HG02623 (cell line): ENCODE measurements around the gene POLA2.
"Not testable (repeated sequence)": the region's sequence is repeated elsewhere in the genome, so short reads cannot be mapped to it uniquely, and the experiment has no call there.

Experiments used
- ATAC-seq: cut with Tn5 transposase; IDR thresholded peaks from one replicate; pipeline ENCODE4 v1.9.1; 2021; ENCODE audit warnings: moderate library complexity; ENCODE audit not compliant: unreplicated experiment

POLA2 gene

DNA sequence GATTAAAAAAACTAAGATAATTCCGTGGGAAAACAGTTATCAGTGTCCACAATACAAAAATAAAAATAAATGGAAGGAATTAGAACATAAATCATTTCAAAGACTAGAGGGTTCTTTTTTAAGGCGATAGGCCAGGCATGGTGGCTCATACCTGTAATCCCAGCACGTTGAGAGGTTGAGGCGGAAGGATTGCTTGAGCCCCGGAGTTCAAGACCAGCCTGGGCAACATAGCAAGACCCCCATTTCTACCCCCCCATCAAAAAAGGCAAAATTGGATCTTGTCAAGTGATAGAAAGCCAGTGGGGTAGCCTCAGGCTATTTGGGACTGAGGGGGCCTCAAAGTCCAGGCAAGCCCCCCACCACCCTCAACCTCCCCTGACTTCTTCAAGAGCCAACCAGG is 20.6 kb upstream of the POLA2 start:
- ATAC-seq = no peak

DNA sequence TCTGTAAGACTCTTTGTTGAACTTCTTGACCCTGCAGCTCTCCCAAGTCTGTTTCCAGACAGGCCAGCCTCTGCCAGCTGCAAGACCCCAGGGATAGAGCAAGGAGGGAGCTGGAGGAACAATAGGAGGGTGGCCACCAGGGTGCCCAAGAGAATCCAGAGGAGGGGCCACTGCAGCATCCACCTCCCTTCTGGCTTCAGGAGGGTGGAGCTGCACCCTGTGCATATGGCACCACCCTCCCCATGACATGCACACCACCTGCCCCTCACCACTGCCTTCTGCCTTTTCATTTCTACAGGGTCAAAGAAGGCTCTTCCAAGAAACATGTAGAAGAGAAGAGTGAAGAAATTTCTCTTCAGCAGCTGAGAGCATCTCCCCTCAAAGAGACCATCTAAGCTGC is 20.1 kb upstream of the POLA2 start:
- no peak for ATAC-seq

DNA sequence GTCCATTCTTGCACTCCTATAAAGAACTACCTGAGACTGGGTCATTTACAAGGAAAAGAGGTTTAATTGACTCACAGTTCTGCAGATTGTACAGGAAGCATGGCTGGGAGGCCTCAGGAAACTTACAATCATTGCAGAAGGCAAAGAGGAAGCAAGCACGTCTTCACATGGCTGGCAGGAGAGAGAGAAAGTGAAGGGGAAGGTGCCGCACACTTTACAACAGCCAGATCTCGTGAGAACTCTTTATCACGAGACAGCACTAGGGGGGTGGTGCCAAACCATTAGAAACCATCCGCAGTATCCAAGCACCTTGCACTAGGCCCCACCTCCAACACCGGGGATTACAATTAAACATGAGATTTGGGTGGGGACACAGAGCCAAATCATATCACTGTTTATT is 19.4 kb upstream of the POLA2 start:
- ATAC-seq = no peak

DNA sequence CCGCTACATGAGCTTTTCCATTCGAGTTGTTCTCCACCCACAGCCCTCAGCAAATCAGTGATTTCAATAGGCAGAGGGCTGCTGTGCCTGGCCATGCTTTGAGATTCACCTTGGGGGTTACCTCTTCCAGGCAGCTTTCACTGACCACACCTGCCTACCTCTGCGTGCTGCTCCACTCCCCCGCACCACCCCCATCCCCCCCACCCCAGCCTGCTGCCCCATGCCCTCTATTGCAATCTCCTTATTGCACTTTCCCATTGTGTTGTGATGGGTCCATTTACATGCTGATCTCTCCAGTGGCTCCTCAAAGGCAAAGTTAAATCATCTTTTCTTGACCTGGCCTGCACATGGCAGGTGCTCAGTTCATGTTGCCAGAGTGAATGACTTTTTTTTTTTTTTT is 18.0 kb upstream of the POLA2 start:
- ATAC-seq = no peak

DNA sequence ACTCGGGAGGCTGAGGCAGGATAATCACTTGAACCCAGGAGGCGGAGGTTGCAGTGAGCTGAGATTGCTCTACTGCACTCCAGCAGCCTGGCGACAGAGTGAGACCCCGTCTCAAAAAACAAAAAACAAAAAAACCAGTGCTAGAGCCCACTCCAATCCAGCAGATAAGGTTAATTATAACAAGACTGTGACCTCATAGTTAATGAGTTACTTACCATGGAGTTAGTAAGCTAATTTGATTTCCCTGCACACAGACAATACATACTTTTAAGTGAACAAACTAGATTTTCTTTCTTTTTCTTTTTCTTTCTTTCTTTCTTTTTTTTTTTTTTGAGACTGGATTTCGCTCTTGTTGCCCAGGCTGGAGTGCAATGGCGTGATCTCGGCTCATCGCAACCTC is 16.7 kb upstream of the POLA2 start:
- ATAC-seq = not testable (repeated sequence)

DNA sequence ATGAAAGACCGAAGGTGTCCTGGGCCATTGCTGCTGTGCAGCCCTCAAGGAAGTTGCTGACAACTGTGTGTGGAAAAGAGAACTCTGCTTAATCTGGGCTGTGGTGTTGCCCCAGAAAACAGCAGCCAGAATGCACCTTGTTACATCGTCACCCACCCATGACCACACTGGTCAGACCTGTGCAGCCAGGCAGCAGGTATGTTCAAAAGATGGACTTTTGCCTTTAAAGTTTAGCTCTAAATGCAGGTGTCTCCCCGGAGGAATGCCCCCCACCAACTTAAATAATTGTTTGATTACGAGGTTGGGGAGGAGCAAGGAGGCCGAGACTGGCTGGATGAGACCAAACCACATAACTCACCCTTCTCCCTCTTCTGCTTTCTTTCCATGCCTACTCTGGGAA is 15.3 kb upstream of the POLA2 start:
- ATAC-seq = no peak

DNA sequence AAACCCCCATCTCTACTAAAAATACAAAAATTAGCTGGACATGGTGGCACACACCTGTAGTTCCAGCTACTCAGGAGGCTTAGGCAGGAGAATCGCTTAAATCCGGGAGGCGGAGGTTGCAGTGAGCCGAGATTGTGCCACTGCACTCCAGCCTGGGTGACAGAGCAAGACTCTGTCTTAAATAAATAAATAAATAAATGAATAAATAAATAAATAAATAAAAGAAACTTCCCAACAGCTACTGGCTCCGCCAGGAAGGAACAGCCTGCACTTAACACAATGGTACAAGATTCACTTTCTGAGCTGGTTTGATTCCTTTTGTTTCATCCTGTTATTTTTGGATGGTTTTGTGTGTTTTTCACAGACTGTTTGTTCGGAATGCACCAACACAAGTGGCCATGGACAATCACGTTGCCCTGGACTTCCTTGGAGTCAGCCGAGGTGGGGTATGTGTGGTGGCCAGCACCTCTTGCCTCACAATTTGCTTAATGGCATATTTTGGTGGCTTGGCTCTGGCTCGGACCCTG is 13.5 kb upstream of the POLA2 start:
- not testable (repeated sequence) for ATAC-seq

DNA sequence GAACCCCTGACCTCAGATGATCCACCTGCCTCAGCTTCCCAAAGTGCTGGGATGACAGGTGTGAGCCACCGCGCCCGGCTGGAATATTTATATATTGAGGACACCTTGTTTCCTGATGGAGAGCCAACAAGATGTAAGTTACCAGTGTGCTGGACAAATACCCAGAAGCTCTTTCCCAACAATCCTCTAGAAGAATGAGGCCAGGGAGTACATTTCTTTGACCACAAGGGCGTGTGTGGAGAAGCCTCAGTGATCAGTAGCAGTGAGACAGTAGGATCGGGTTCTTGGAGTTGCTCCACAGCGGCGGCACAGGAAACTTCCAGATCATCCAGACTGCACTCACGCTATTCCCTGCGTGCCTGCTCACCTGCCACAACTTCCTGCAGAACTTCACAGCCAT is 10.3 kb upstream of the POLA2 start:
- no peak for ATAC-seq

DNA sequence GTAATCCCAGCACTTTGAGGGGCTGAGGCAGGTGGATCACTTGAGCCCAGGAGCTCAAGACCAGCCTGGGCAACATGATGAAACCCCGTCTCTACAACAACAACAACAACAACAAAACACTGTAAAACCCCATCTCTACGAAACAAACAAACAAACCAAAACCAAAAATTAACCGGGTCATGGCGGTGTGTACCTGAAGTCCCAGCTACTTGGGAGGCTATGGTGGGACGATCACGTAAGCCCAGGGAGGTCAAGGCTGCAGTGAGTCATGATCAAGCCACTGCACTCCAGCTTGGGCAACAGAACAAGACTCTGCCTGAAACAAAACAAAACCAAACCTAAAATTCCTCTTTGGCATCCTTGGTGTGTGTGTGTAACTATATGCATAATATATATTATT is 7.0 kb upstream of the POLA2 start:
- no peak for ATAC-seq

DNA sequence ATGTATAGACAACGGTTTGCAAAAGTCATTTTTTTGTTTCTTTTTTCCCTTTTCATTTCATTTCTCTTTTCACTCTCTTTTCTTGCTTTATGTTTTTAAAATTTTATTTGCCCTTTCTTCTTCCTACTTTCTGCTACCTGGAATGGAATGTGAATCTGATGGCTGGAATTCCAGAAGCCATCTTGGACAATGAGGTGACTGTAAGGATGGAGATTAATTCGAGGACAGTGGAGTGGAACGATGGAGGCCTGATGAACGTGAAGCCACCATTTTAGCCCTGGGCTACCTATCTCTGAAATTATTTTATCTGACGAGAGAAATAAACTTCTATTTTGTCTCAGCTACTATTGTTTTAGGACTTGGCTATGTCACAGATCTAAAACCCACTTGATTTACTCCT is 2.8 kb upstream of the POLA2 start:
- no peak for ATAC-seq

DNA sequence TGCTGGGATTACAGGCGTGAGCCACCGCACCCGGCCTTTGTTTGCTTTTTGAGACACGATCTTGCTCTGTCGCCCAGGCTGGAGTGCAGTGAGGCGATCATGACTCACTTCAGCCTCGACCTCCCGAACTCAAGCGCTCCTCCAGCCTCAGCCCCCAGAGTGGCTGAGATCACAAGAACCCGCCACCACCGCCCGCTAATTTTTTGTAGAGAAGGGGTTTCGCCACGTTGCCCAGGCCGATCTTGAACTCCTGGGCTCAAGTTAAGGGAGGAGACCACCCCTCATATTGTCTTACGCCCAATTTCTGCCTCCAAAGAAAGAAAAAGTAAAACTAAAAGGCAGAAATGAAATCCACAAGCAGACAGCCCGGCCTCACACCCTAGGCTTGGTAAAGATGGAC is 1.5 kb upstream of the POLA2 start:
- ATAC-seq = no peak

DNA sequence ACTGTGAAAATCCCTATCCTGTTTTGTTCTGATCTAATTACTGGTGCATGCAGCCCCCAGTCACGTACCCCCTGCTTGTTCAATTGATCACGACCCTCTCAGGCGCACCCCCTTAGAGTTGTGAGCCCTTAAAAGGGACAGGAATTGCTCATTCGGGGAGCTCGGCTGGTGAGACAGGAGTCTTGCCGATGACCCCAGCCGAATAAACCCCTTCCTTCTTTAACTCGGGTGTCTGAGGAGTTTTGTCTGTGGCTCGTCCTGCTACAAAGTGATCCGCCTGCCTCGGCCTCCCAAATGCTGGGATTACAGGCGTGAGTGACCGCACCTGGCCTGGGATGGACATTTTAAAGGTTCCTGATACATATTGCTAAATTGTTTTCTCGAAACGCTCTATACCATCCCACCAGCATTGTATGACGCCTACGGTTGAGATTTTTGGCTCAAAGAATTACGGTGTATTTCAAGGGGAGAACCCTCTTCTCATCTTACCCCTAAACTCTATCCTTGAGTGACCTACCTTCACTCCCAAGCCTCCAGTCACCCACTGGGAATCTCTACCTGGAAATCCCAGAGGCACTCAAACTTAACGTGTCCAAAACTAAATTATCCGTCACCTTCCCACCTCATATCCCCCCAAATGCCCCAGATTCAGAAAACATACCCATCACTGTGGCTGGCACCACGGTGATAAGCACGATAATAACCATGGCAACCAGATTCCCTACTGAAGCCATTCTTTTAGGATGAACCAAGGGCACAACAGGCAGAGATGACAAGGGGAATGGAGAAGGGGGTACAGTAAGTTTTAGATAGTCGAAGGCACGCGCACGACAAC is 789 bp upstream of the POLA2 start:
- ATAC-seq = no peak

DNA sequence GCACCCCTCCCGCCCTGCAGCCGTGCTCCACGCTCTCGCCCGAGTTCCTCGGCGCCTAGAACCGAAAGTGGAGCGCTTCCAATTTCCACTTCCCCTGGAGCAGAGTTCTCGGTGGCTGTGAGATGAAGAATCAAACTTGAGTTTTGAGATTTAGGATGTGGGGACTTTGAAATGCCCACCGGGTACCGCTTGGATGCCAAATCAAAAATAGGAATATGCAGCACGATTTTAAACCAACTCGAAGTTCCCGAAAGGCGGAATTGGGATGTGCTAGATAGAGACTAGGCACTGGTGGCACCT is 569 bp downstream of the POLA2 start:
- no peak for ATAC-seq

DNA sequence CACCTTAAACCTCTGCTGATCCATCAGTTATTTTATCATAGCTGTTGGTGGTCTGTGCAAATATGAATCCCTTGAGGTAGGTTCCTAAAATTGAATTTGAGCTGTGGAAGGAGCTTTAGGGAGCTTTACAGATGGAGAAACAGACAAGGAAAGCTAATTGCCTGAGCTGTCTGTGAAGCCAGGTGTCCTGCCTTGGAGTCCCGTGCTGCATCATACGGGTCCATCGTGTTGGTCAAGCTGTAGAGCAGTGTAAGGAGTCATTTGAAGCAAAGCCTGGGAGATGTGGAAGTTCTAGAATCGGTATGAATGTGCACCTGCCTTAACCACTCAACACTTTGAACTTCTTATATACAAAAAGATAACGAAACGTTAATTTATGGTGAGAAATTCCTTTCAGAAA is 1.0 kb downstream of the POLA2 start:
- no peak for ATAC-seq

DNA sequence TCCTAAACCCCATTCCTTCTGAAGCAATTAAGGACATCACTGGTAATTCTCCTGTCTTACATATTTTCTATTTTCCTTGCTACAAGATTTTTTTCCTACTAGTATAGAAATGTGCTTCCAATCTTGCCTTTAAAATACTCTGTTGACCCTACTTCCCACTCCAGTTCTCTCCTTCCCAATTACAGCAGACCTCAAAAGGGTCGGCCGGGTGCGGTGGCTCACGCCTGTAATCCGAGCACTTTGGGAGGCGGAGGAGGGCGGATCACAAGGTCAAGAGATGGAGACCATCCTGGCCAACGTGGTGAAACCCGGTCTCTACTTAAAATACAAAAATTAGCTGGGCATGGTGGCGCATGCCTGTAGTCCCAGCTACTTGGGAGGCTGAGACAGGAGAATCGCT is 3.0 kb downstream of the POLA2 start:
- ATAC-seq = not testable (repeated sequence)

DNA sequence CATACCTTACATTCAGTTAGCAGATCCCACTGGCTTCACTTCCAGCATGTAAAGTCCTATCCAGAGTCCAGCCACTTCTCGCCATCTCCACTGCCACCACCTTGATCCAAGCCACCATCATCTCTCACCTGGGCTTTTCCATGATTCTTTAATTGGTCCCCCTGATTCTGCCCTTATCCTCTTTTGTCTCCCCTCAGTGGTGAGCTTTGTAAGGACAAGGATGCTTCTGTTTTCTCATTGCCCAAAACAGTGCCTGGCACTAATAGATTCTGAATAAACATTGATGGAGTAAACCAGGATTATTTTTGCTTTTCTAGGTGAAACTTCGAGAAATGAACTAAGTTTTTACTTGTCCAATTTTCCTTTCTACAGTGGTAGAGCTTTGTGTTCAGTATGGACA is 4.4 kb downstream of the POLA2 start:
- no peak for ATAC-seq

DNA sequence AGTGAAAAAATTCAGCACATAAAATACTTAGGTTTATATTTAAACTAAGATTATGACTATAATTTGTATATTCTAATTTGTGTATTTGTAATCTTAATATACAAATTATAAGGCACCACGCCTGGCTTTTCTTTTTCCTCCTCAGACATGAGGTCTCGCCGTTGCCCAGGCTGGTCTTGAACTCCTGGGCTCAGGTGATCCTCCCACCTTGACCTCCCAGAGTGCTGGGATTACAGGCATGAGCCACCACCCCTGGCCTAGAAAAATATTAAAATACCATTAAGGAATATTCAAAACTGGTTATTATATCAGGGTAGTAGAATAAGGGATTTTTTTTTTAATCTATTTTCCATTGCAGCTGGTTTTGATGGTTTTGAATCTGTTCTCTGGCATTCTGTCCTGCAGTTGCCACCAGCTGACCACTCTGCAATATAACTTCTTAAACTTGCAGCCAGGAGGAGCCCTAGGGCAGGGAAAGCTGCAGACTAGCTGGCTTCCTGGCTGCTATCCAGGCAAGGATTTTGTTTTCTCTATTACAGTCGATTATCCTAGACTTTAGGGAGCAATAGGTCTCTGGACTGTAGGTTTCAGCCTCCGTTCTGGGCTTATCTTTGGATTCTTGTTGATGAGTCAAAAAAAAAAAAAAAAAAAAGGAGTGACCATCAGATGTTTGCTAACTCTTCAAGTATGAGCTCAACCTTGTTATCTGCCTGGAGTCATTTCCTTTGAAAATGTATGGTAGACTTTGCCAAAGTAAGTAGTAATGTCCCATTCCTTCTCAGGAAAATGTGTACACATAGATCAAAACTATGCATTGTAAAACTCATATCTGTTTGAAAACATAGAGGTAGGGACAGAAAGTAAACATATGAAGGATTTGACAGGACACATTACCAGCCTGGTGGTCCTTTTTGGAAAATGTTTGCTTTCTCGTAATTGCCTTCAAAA is 13.2 kb downstream of the POLA2 start:
- no peak for ATAC-seq

DNA sequence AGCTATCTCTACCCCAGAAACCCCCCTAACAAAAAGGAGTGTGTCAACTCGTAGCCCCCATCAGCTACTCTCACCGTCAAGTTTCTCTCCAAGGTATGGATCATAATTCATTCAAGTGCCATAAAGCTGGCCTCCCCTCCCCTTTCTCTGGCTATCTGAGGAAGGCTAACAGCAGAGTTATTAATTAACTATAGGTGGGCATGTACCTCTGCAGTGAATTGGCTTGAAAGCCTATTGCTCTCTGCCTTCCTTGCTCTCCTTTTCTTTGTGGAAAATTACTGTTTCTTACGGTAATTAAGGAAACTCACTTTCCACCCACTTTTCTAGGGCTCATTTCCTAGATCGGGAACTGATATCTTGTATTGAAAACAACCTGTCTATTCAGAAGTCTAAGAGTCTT is 14.1 kb downstream of the POLA2 start:
- ATAC-seq = no peak

DNA sequence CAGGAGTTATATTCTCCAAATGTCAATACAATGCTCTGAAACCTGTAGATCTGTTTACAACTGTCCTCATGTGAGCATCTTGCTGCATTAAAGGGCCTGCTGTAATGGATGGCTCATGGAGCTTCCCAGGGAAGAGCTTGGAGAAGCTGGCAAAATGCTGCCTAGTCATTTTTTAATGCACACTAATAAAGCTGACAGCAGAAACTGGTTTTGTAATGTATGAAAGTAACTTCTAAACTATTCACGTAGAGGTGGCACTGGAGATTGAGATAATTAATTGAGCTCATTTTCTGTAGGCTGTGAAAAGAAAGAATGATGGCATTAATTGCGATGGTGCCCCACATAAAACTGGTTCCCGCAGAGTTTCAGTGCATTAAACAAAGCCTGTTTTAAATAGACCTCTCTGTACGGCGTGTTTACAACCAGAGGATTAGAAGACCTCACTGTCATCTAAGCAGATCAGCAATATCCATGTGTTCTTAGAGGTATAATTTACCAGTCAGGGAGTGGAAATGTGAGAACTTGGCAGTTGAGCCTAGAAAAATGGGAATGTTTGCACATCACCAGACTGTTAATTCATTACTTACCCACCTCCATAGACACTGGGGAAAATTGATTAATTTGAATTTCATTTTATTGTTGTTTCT is 16.0 kb downstream of the POLA2 start:
- ATAC-seq = no peak

DNA sequence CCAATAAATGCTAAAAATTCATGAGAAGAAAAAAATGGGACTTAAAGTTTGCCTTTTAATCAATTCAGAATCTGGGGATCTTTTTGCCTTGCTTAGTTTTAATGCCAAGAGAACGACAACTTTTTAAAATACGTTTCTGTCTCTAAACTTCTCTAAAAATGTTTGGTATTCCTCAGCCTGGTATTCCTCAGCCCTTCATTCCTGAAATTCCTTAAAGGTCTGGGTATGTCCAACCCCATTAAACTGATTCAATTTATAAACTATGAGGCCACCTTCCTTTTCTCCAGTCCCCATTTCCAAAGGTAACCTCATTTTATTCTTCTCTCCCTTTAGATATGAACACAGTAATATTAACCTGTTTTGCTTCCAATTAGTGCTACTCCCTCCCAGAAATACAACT is 16.6 kb downstream of the POLA2 start:
- no peak for ATAC-seq

DNA sequence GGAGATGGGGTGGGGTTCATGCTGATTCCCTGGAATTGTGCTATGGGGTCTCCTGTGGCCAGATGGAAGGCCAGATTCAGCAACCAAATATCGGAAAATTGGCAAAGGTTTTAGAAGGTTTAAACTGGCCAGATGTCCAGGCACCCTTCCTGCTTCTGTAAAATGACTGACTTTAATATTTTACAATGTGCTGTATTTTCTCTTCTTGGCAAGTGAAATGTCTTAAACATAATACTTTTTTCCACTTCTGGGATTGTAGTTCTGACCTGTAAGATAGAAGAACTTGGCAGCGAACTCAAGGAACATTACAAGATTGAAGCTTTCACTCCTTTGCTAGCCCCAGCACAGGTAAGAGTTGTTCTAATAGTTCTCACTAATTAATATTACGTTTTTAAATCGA is 17.5 kb downstream of the POLA2 start:
- ATAC-seq = no peak
